ENCODE data around the gene PPP2R5B.

Gene PPP2R5B

DNA sequence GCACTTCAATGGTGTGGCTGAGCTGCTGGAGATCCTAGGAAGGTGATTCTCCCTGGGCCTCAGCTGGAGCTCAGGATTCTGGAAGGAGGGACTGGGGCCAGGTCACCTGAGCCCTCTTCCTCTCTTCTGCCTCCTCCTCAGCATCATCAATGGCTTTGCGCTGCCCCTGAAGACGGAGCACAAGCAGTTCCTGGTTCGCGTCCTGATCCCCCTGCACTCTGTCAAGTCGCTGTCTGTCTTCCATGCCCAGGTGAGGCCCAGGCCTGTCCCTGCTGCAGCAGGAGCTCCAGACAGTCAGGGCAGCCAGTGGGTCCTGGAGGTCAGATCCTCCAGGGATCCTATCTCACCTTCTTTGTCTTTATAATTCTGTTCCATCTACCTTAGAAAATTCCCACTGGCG lies 5.9 kb downstream of the PPP2R5B start:
- Mint-ChIP-seq H3K27me3 (no peaks in the 10 kb centered on the region), H3K36me3 (ENCODE audit: insufficient read depth) (peaks cover 19% of the 10 kb centered on the region), H3K4me3 (no peak overlapping the region), H3K9me3 (no peaks in the 10 kb centered on the region), H3K27ac (ENCODE audit: low read depth) (no peak overlapping the region), H3K4me1 (peaks cover 7% of the 10 kb centered on the region)
- DNase-seq (ENCODE audit: low spot score in 2 of 2), result no peak
- no peak for ATAC-seq (replicated peaks; ENCODE audit: extremely low read depth, poor library complexity, severe bottlenecking)

DNA sequence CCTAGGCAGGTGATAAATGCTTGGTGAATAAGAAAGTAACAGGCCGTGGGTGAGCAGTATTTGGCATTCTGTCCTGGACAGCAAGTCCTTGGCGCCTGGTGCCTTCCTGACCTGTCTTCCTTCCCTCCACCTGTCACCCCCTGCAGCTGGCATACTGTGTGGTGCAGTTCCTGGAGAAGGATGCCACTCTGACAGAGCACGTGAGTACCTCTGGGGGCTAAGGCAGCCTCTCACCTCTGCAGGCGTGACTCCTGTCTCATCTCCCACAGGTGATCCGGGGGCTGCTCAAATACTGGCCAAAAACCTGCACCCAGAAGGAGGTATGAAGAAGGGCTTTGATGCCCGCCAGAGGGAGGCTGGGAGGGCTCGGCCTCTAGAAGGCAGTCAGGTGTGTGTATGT lies 6.8 kb downstream of the PPP2R5B start:
- ATAC-seq (replicated peaks; ENCODE audit: extremely low read depth, poor library complexity, severe bottlenecking) (no peak), DNase-seq (ENCODE audit: low spot score in 2 of 2) (no peak)
- Mint-ChIP-seq H3K27me3 (no peaks in the 10 kb centered on the region), H3K4me3 (no peak overlapping the region), H3K27ac (ENCODE audit: low read depth) (no peak overlapping the region), H3K36me3 (ENCODE audit: insufficient read depth) (peaks cover 19% of the 10 kb centered on the region), H3K9me3 (no peaks in the 10 kb centered on the region), H3K4me1 (peaks cover 5% of the 10 kb centered on the region)

DNA sequence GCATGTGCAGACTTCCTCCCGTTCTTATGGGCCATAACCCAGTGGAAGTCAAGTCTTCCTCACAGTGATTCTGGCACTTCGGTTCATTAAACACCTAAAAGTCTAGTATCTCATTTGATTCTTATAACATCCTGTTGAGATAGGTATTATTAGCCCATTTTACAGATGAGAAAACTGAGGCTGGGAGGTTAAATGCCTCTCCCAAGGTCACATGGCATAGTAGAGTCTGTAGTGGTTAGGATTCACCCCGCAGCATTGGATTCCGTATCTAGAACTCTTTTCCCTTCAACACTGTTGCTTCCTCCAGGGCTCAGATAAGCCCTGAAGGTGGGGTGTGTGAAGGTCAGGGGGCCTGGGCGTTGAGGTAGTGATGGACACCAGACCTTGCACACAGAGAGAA lies 7.8 kb downstream of the PPP2R5B start:
- DNase-seq (ENCODE audit: low spot score in 2 of 2), result no peak

DNA sequence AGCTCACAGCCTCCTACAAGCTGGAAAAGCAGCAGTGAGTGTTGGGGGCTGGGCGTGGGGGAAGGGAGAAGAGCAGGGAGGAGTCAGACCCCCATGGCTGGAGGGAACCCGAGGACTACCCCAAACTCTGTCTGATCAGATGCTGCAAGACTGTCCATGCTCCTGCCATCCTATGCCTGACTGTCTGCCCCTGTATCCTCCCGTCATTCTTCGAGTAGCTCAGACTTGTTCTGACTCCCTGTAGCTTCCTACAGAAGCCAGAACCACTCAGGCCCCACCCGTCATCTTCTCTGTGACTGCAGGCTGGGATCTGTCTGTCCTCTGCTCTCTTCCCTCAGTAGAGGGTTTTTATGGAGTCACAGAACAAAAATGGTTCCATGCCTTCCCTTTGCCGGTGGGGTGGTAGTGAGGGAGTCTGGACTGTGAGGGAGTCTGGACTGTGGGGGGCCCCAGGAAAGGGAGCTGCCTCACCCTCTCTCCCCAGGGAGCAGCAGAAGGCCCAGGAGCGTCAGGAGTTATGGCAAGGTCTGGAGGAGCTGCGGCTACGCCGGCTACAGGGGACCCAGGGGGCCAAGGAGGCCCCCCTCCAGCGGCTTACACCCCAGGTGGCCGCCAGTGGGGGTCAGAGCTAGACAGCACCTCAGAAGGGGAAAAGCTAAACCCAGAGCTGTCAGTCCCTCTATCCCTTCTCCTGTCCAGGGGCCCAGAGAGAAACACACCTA lies 8.9 kb downstream of the PPP2R5B start:
- Mint-ChIP-seq H3K27me3 (no peaks in the 10 kb centered on the region), H3K4me3 (no peak overlapping the region), H3K27ac (ENCODE audit: low read depth) (no peak overlapping the region), H3K9me3 (no peaks in the 10 kb centered on the region), H3K36me3 (ENCODE audit: insufficient read depth) (peaks cover 12% of the 10 kb centered on the region), H3K4me1 (no peaks in the 10 kb centered on the region)
- no peak for ATAC-seq (replicated peaks; ENCODE audit: extremely low read depth, poor library complexity, severe bottlenecking)
- no peak for DNase-seq (ENCODE audit: low spot score in 2 of 2)

More for the DNA sequence above, 7.8 kb downstream of the PPP2R5B start:
- ATAC-seq (replicated peaks; ENCODE audit: extremely low read depth, poor library complexity, severe bottlenecking), result no peak
- H3K27me3 Mint-ChIP-seq, result no peaks in the 10 kb centered on the region
- peaks cover under 1% of the 10 kb centered on the region for H3K4me1 Mint-ChIP-seq
- no peak overlapping the region for H3K27ac Mint-ChIP-seq (ENCODE audit: low read depth)
- peaks cover 19% of the 10 kb centered on the region for H3K36me3 Mint-ChIP-seq (ENCODE audit: insufficient read depth)
- no peak overlapping the region for H3K4me3 Mint-ChIP-seq
- no peaks in the 10 kb centered on the region for H3K9me3 Mint-ChIP-seq

DNA sequence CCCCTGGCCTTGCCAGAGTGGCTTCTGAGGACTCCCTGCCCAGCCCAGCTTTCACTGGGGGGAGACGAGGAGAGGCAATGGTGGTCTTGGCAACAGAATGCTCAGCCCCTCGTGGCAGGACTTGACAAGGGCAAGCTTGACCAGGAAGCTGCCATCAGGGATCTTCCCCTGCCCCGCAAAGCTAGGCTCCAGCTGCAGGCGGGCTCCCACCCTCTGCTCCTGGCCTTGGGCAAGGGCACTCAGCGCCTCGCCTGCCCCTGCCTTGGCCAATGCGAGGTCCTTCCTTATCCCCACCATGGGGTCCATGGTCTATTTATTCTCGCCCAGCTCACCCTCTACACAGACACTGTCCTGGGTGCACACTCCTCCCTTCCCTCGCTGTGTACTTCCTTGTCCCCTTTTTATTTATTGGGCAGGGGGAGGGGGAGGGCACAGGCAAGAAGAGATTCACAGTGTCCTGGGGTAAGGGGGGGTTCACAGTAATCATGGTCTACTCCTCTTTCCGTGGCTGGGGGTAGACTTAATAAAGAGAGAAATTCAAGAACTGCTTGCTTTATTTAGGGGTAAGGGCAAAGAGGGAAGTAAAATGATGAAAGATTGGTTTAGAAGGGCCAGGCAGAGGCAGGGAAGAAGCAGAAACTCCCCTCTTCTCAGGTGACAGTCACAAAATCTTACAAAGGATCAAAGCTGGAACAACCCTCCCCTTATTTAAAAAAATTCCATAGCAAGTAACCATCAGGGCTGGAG lies 9.6 kb downstream of the PPP2R5B start:
- Mint-ChIP-seq H3K36me3 (ENCODE audit: insufficient read depth) (peaks cover 12% of the 10 kb centered on the region), H3K27me3 (no peaks in the 10 kb centered on the region), H3K4me1 (no peaks in the 10 kb centered on the region), H3K4me3 (no peak overlapping the region), H3K27ac (ENCODE audit: low read depth) (no peak overlapping the region), H3K9me3 (no peaks in the 10 kb centered on the region)
- DNase-seq (ENCODE audit: low spot score in 2 of 2), result no peak
- no peak for ATAC-seq (replicated peaks; ENCODE audit: extremely low read depth, poor library complexity, severe bottlenecking)

DNA sequence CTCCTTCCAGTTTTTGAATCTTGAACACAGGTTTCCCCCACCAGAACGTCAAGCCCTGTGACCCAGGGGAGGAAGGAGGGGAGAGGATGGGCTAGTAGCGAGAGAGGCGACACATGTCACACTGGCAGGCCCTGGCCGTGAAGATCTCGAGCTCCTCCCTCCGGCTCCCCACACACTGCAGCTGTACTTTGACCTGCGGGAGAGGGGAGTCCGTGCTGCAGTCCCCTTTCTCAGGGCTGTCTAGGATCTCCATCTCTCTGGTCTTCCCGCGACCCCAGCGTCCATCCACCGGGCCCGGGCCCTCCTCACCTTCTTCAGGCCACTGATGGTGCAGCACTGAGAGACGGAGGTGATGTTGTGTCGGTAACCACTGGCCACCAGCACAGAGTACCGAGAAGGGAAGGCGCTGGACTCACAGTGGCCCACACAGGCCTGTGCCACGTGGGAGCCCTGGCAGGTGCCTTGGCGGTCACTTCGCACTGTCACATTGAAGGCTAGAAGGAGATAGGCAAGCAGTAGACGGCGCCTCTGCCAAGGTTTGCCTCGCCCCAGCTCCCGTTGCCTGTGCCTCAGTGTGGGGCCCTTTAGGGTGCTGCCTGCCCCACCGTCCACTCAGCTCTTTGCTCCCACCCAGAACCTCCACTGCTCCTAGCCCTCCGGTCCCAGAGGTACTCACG lies 10.3 kb downstream of the PPP2R5B start:
- Mint-ChIP-seq H3K36me3 (ENCODE audit: insufficient read depth) (peaks cover 7% of the 10 kb centered on the region), H3K4me3 (no peak overlapping the region)
- ATAC-seq (replicated peaks; ENCODE audit: extremely low read depth, poor library complexity, severe bottlenecking), result no peak

DNA sequence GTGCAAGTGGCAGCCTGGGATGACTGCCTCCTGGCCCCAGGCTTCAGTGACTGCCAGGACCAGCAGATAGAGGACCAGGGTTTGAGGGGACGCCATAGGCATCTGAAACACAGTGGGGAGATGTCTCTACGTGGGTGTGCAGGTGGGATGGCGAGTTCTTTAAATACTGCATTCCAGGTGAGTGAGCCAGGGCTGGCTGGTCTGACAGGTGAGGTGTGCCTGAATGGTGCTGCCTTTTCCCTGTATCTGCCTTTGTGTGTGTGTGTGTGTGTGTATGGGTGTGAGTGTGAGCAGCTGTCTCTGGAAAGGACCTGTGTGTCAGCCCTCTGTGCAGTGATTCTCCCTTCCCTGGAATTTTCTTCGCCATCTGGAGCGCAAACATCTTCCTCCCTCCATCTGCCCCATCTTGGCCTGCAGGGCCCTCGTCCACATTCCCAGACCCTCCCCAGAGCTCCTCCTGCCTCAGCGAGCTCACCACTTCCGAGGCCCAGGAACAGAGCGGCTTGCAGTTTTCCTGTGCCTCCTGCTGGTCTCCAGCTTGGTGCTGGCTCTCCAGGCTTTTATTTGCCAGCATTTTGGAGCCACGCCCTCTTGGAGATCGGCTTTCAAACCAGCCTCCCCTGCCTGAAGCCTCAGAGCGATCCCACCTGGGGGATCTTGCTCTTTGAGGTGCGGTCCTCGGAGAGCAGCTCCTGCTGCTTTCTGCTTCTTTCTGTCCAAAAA lies 11.0 kb downstream of the PPP2R5B start, which contains the start of gene GPHA2:
GPHA2 (minus strand) TSS at position 535 of the 723 bp plus-strand sequence; CDS start at position 102, 433 bp downstream.
- Mint-ChIP-seq H3K36me3 (ENCODE audit: insufficient read depth) (peaks cover 5% of the 10 kb centered on the region), H3K4me3 (no peak within 1 kb of the TSS), H3K27me3 (no peaks in the 10 kb centered on the region), H3K27ac (ENCODE audit: low read depth) (no peak within 1 kb of the TSS), H3K9me3 (no peaks in the 10 kb centered on the region), H3K4me1 (no peaks in the 10 kb centered on the region)
- ATAC-seq (replicated peaks; ENCODE audit: extremely low read depth, poor library complexity, severe bottlenecking) (no peak), DNase-seq (ENCODE audit: low spot score in 2 of 2) (no peak)

More for the DNA sequence above, 10.3 kb downstream of the PPP2R5B start:
- Mint-ChIP-seq H3K4me1 (no peaks in the 10 kb centered on the region), H3K27me3 (no peaks in the 10 kb centered on the region), H3K27ac (ENCODE audit: low read depth) (no peak overlapping the region), H3K9me3 (no peaks in the 10 kb centered on the region)
- no peak for DNase-seq (ENCODE audit: low spot score in 2 of 2)

DNA sequence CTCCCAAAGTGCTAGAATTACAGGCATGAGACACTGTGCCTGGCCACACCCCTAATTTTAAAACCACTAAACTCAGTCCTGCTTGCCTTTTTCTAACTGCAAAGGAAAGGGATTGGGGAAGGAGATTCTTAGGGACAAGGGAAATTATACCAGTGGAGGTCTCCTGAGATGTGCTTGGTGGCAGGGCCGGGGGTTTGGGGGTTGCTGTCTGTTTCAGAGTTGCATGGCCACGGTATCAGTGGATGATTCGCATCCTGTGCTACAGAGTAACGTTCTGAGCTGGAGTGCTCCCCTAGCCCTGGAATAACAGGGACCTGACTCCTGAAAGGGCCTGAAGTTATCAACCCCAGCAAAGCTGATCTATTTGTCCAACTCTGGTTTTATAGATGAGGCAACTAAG lies 12.1 kb downstream of the PPP2R5B start:
- Mint-ChIP-seq H3K4me1 (no peaks in the 10 kb centered on the region), H3K9me3 (no peaks in the 10 kb centered on the region), H3K4me3 (no peak overlapping the region), H3K36me3 (ENCODE audit: insufficient read depth) (peaks cover 5% of the 10 kb centered on the region), H3K27me3 (no peaks in the 10 kb centered on the region), H3K27ac (ENCODE audit: low read depth) (no peak overlapping the region)
- ATAC-seq (replicated peaks; ENCODE audit: extremely low read depth, poor library complexity, severe bottlenecking) (no peak), DNase-seq (ENCODE audit: low spot score in 2 of 2) (no peak)

DNA sequence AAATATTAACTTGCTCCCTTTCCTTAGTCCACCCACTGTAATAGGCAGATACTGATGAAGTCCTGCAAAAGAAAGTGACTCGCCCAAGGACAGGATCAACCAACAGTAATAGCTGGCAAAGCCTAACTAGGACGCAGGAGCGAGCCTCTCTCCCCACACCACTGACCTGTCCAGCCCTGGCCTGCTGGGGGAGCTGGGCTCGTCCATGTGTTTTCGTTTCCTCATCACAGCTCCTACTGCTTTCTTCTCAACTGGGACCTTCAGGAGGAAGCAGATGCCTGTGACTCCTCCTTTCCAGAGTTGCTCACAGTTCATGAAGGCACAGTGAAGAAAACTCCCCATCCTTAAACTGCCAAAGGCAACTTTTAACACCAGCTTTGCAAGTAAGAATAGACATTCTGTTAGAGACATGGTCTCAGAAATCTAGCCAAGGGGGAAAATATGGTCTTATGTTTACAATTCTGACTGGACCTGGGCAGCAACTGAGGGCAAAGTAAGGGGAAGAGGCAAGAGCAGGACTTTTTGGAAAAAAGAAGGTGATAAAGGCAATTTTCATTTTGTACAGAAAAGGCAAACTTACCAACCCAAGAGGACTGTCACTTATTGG lies 22.8 kb downstream of the PPP2R5B start:
- Mint-ChIP-seq H3K36me3 (ENCODE audit: insufficient read depth) (peaks cover 2% of the 10 kb centered on the region), H3K27me3 (peaks cover 39% of the 10 kb centered on the region), H3K4me3 (no peak overlapping the region), H3K27ac (ENCODE audit: low read depth) (no peak overlapping the region), H3K9me3 (no peaks in the 10 kb centered on the region), H3K4me1 (no peaks in the 10 kb centered on the region)
- DNase-seq (ENCODE audit: low spot score in 2 of 2) (no peak), ATAC-seq (replicated peaks; ENCODE audit: extremely low read depth, poor library complexity, severe bottlenecking) (no peak)

DNA sequence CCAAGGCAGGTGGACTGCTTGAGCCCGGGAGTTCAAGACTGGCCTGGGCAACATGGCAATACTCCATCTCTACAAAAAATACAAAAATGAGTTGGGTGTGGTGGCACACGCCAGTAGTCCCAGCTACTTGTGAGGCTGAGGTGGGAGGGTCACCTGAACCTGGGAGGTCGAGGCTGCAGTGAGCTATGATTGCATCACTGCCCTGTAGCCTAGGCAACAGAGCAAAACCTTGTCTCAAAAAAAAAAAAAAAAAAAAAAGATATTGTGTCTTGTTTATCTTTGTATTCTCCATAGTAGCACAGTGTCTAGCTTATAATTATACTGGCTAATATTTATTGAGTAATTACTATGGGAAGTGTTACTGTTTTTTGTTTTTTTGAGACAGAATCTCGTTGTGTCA lies 27.0 kb downstream of the PPP2R5B start:
- Mint-ChIP-seq H3K4me3 (no peak overlapping the region), H3K4me1 (no peaks in the 10 kb centered on the region), H3K27ac (ENCODE audit: low read depth) (no peak overlapping the region), H3K9me3 (no peaks in the 10 kb centered on the region), H3K27me3 (peaks cover 24% of the 10 kb centered on the region), H3K36me3 (ENCODE audit: insufficient read depth) (peaks cover 2% of the 10 kb centered on the region)
- DNase-seq (ENCODE audit: low spot score in 2 of 2), result no peak
- ATAC-seq (replicated peaks; ENCODE audit: extremely low read depth, poor library complexity, severe bottlenecking), result no peak

DNA sequence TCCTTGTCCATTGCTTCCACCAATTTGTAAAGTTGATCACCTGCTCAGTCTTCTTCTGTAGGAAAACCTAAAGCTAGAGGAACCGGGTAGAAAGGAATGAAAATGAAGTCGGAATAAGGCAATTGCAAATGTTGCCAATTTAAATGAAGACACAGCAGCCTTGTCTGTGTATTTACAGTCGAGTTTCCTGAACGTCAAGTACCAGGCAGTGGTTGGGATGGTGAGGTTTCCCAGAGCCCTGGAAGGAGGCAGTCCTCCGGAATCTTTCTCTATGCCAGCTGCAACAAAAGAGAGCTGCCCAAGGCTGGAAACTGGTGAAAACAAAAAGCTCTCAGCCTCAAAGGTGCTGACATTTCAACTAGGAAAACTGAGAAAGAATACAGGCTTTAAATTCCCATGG lies 29.7 kb downstream of the PPP2R5B start:
- no peaks in the 10 kb centered on the region for H3K4me1 Mint-ChIP-seq
- ATAC-seq (replicated peaks; ENCODE audit: extremely low read depth, poor library complexity, severe bottlenecking), result no peak
- H3K9me3 Mint-ChIP-seq, result no peaks in the 10 kb centered on the region
- no peak overlapping the region for H3K4me3 Mint-ChIP-seq
- no peak for DNase-seq (ENCODE audit: low spot score in 2 of 2)
- no peak overlapping the region for H3K27ac Mint-ChIP-seq (ENCODE audit: low read depth)
- H3K36me3 Mint-ChIP-seq (ENCODE audit: insufficient read depth), result peaks cover 2% of the 10 kb centered on the region
- H3K27me3 Mint-ChIP-seq, result peaks cover 33% of the 10 kb centered on the region

DNA sequence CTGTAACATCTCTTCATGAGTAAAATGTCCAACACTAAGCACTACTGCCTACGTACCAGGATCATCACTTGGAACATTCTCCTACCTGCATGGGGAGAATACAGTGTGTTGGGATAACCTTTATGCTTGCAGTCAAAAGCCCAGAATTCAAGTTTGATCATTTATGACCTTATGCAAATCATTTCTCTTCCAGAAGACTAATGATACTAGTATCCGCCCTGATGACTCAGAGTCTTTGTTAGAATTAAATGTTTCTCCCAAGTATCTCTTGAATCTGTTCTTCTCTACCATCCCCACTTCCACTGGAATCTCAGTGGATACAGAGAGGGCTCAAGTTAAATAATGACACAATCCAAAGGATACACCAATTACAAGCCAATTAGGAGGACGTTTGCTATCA lies 35.0 kb downstream of the PPP2R5B start:
- Mint-ChIP-seq H3K4me1 (no peaks in the 10 kb centered on the region), H3K27ac (ENCODE audit: low read depth) (no peak overlapping the region), H3K27me3 (peaks cover 21% of the 10 kb centered on the region), H3K4me3 (no peak overlapping the region), H3K9me3 (no peaks in the 10 kb centered on the region), H3K36me3 (ENCODE audit: insufficient read depth) (no peaks in the 10 kb centered on the region)
- ATAC-seq (replicated peaks; ENCODE audit: extremely low read depth, poor library complexity, severe bottlenecking) (no peak), DNase-seq (ENCODE audit: low spot score in 2 of 2) (no peak)

All from central memory CD8-positive, alpha-beta T cell (primary cell).